HepG2 (cell line): ENCODE measurements around the gene VAMP5. TPM values are rescaled to one million over a fixed set of nuclear protein-coding genes. Genes with fewer than 3 reads are reported as not detected.
A peak's percentile ranks its signal among the peaks of the same experiment; 100 is the strongest.

ENCODE experiments used
- ATAC-seq: fragments of 200-7000 bp; cut with Tn5 transposase; 3 replicates; pipeline ENCODE4 v1.9.1; 2020; ENCODE audit warnings: mild to moderate bottlenecking, moderate library complexity
- BruUV-seq: library from RNA; stranded (reverse); fragments of 400-500 nt; replicated peaks from 2 replicates; lab custom pipeline; 2021; lab: Mats Ljungman, UMichigan
- CTCF ChIA-PET: fragments of 300-600 bp; formaldehyde crosslinking; extraction: SDS; loops from one replicate; lab custom pipeline; 2021; ENCODE audit warnings: low total read pairs, inconsistent platforms, low intra/inter-chr PET ratio; lab: Yijun Ruan, JAX
- POLR2A ChIA-PET: fragments of 350-600 bp; sonication (Branson Sonifier 250); formaldehyde crosslinking; loops from one replicate; lab custom pipeline; 2020; ENCODE audit warnings: antibody characterized with exemption, inconsistent platforms; lab: Yijun Ruan, JAX
- DNase-seq: peaks from one replicate; pipeline ENCODE4 v3.0.0-alpha.2; 2015; ENCODE audit warnings: low spot score
- FAIRE-seq: peaks from 3 replicates; lab custom pipeline; 2011; peaks lifted over from hg19 to GRCh38; lab: Jason Lieb, UNC
- H2AFZ ChIP-seq: one replicate; pipeline ENCODE4 v1.6.1; 2011; ENCODE audit warnings: low read length, inconsistent platforms
- H3K27ac ChIP-seq: fragments of 300-600 bp; 3 replicates; pipeline ENCODE4 v1.8.0; 2011; ENCODE audit warnings: mixed run types, mild to moderate bottlenecking, mixed read lengths, low read length, inconsistent platforms; ENCODE audit not compliant: insufficient read depth; ENCODE audit errors: extremely low read length
- H3K27me3 ChIP-seq, 2 experiments: fragments of 200-600 bp in 1 of 2; 2 replicates in 1 of 2; 3 replicates in 1 of 2; pipeline versions ENCODE4 v1.6.0 to v1.8.0; 2011; ENCODE audit warnings: low read length in 2 of 2, mild to moderate bottlenecking in 2 of 2, moderate library complexity in 2 of 2, inconsistent platforms in 1 of 2; ENCODE audit not compliant: insufficient read depth in 2 of 2, control insufficient read depth in 1 of 2
- H3K36me3 ChIP-seq, 2 experiments: fragments of 200-600 bp in 1 of 2; replicated peaks in 1 of 2; 2 replicates in 1 of 2; 3 replicates in 1 of 2; pipeline versions ENCODE4 v1.5.1 to v1.8.0; 2011; ENCODE audit warnings: low read length in 2 of 2, inconsistent platforms in 1 of 2; ENCODE audit not compliant: insufficient read depth in 2 of 2, control insufficient read depth in 1 of 2
- H3K4me1 ChIP-seq: 2 replicates; pipeline ENCODE4 v1.5.1; 2012; ENCODE audit warnings: low read length, inconsistent platforms; ENCODE audit not compliant: insufficient read depth
- H3K4me2 ChIP-seq: 2 replicates; pipeline ENCODE4 v1.6.0; 2011; ENCODE audit warnings: low read depth, low read length, inconsistent platforms
- H3K4me3 ChIP-seq, 3 experiments: fragments of 200-600 bp in 1 of 3; sonication (generic), shearing (Covaris generic) in 1 of 3; replicated peaks in 1 of 3; 2 replicates each; pipeline ENCODE4 v1.5.1; 2011 to 2016; ENCODE audit warnings: low read length in 3 of 3, inconsistent platforms in 2 of 3, low read depth in 2 of 3, mild to moderate bottlenecking in 2 of 3, control low read depth in 1 of 3, mixed read lengths in 1 of 3; ENCODE audit not compliant: insufficient read depth in 1 of 3
- H3K79me2 ChIP-seq: one replicate; pipeline ENCODE4 v1.6.1; 2011; ENCODE audit warnings: low read length, inconsistent platforms; ENCODE audit not compliant: insufficient read depth
- H3K9ac ChIP-seq: 2 replicates; pipeline ENCODE4 v1.6.0; 2011; ENCODE audit warnings: mild to moderate bottlenecking, low read depth, low read length, inconsistent platforms; ENCODE audit not compliant: insufficient read depth
- H3K9me3 ChIP-seq: 2 replicates; pipeline ENCODE4 v1.5.1; 2012; ENCODE audit warnings: mild to moderate bottlenecking, low read length
- H4K20me1 ChIP-seq: 2 replicates; pipeline ENCODE4 v1.6.0; 2011; ENCODE audit warnings: inconsistent platforms, mild to moderate bottlenecking, low read length, moderate library complexity; ENCODE audit not compliant: insufficient read depth
- AKAP8 ChIP-seq: sonication (generic); formaldehyde crosslinking; IDR thresholded peaks from 2 replicates; pipeline ENCODE4 v1.5.1; 2020; ENCODE audit warnings: mild to moderate bottlenecking, missing genetic modification reagents
- ATF4 ChIP-seq, 2 experiments: fragments of 450-650 bp in 1 of 2; sonication (generic) in 1 of 2; formaldehyde crosslinking; IDR thresholded peaks; 2 replicates each; pipeline versions ENCODE4 v1.5.0 to v1.8.0; 2020 to 2022; ENCODE audit warnings: mild to moderate bottlenecking in 1 of 2, missing genetic modification reagents in 1 of 2
- HMG20A ChIP-seq: IDR thresholded peaks from 2 replicates; pipeline ENCODE4 v1.6.1; 2016; ENCODE audit warnings: borderline replicate concordance
- IRX3 ChIP-seq: sonication (generic); formaldehyde crosslinking; IDR thresholded peaks from 2 replicates; pipeline ENCODE4 v1.8.1; 2023; ENCODE audit warnings: mild to moderate bottlenecking, low read depth, missing genetic modification reagents, borderline replicate concordance
- KDM5A ChIP-seq: fragments of 200-600 bp; sonication (generic); IDR thresholded peaks from 2 replicates; pipeline ENCODE4 v1.7.0; 2018; ENCODE audit warnings: antibody characterized with exemption, mild to moderate bottlenecking, low read length, borderline replicate concordance
- MAFG ChIP-seq: sonication (generic); formaldehyde crosslinking; IDR thresholded peaks from 2 replicates; pipeline ENCODE4 v1.5.1; 2020; ENCODE audit warnings: mild to moderate bottlenecking, missing genetic modification reagents
- NR2F6 ChIP-seq, 2 experiments: IDR thresholded peaks; 2 replicates each; pipeline ENCODE4 v1.6.1; 2016; ENCODE audit warnings: antibody characterized with exemption in 1 of 2, mild to moderate bottlenecking in 1 of 2
- PAF1 ChIP-seq: IDR thresholded peaks from 2 replicates; pipeline ENCODE4 v1.6.1; 2016; ENCODE audit warnings: missing genetic modification reagents, missing compliant biosample characterization
- POLR2A ChIP-seq, 2 experiments: IDR thresholded peaks; 2 replicates each; pipeline ENCODE4 v1.6.1; 2011; ENCODE audit warnings: low read depth in 2 of 2, low read length in 2 of 2, mild to moderate bottlenecking in 1 of 2, moderate library complexity in 1 of 2; ENCODE audit not compliant: insufficient read depth in 1 of 2
- POLR2G ChIP-seq: fragments of 200-400 bp; formaldehyde crosslinking; IDR thresholded peaks from 2 replicates; pipeline ENCODE4 v1.6.1; 2018; ENCODE audit warnings: mild to moderate bottlenecking, low read depth, low read length, moderate library complexity
- RCOR2 ChIP-seq: IDR thresholded peaks from 2 replicates; pipeline ENCODE4 v1.6.1; 2016; ENCODE audit warnings: missing biosample characterization, missing genetic modification reagents
- RXRA ChIP-seq: sonication (generic); formaldehyde crosslinking; IDR thresholded peaks from 2 replicates; pipeline ENCODE4 v1.5.1; 2020; ENCODE audit warnings: missing genetic modification reagents
- SAFB2 ChIP-seq: sonication (generic); formaldehyde crosslinking; IDR thresholded peaks from 2 replicates; pipeline ENCODE4 v1.5.1; 2020; ENCODE audit warnings: missing genetic modification reagents, low read depth, mild to moderate bottlenecking, borderline replicate concordance
- ZBTB4 ChIP-seq: sonication (generic); formaldehyde crosslinking; IDR thresholded peaks from 2 replicates; pipeline ENCODE4 v1.4.0; 2020; ENCODE audit warnings: missing genetic modification reagents, mild to moderate bottlenecking, borderline replicate concordance
- ZEB1 ChIP-seq: IDR thresholded peaks from 2 replicates; pipeline ENCODE4 v1.6.1; 2012; ENCODE audit warnings: mild to moderate bottlenecking, low read depth, inconsistent platforms; ENCODE audit not compliant: insufficient replicate concordance
- ZMYM3 ChIP-seq: sonication (generic); formaldehyde crosslinking; IDR thresholded peaks from 2 replicates; pipeline ENCODE4 v1.5.1; 2020; ENCODE audit warnings: mild to moderate bottlenecking, missing genetic modification reagents
- ZNF335 ChIP-seq: sonication (generic); formaldehyde crosslinking; IDR thresholded peaks from 2 replicates; pipeline ENCODE4 v1.4.0; 2020; ENCODE audit warnings: missing genetic modification reagents
- ZNF816 ChIP-seq: sonication (generic); formaldehyde crosslinking; IDR thresholded peaks from 2 replicates; pipeline ENCODE4 v1.8.0; 2022; ENCODE audit warnings: missing genetic modification reagents, mild to moderate bottlenecking, borderline replicate concordance
- WGBS: methylation state at CpG from one replicate; pipeline ENCODE4 v1.1.6; 2017; ENCODE audit warnings: low lambda C conversion rate; 5-methylcytosine and 5-hydroxymethylcytosine counted together
- in situ Hi-C: cut with HindIII; loops from 2 replicates; pipeline ENCODE4 v1.10.0; 2017; ENCODE audit warnings: low pct_unique_long_range_greater_than_20kb; ENCODE audit not compliant: extremely low pct_ligation_motif_present
- intact Hi-C: fragments of 100-400 bp; cut with micrococcal nuclease; formaldehyde crosslinking; loops from one replicate; pipeline ENCODE4 v1.10.0; 2022; ENCODE audit not compliant: unreplicated experiment
- polyA plus RNA-seq, 8 experiments: library from polyadenylated mRNA; depleted of rRNA in 3 of 8; stranded (reverse) in 7 of 8; unstranded in 1 of 8; fragments of >200 nt; fragmentation: Illumina TruSeq in 4 of 8; extraction: Trizol in 4 of 8; gene quantifications; 2 replicates each; pipeline versions ENCODE4 v1.2.1 to v1.2.3, GENCODE V29; 2011 to 2016; ENCODE audit warnings: low read depth in 4 of 8, missing spikeins in 1 of 8, mixed read lengths in 1 of 8; ENCODE audit not compliant: insufficient read depth in 1 of 8
- total RNA-seq, 5 experiments: library from RNA; depleted of rRNA; stranded (reverse); fragments of >200 nt; fragmentation: Illumina TruSeq; extraction: Trizol; gene quantifications; 2 replicates each; pipeline ENCODE4 v1.2.3, GENCODE V29; 2016; ENCODE audit warnings: low read depth in 1 of 5

VAMP5 gene
- total and polyA plus RNA-seq, 2 of the 13 experiments (the other 11 are each of a cell fraction or from before 2014, with no cell fraction given), result 7.2 to 56.7 TPM

GRCh38 chr2:85539361-85540132, 44.7 kb upstream of the VAMP5 start (continued):
- TF ChIP-seq ZBTB4 (CRISPR knock-in tag), result peak; percentile 23; the same call in 1 of the 2 replicates
- no peak; the same call in none of the 2 replicates for TF ChIP-seq RXRA
- TF ChIP-seq NR2F6 (IDR thresholded peaks at IDR 0.05), result no peak
- no peak; the same call in 1 of the 2 replicates for TF ChIP-seq NR2F6 (CRISPR knock-in tag; IDR thresholded peaks at IDR 0.05)
- TF ChIP-seq, all 625 proteins: peak for 294

GRCh38 chr2:85540133-85540648, 44.0 kb upstream of the VAMP5 start:
- CTCF ChIA-PET, result no interaction called here
- H3K27me3 ChIP-seq, result no peaks in the 10 kb centered on the region; a peak in 1 of 5 replicates
- FAIRE-seq (no peak), DNase-seq (no peak), ATAC-seq (no peak)
- POLR2A ChIA-PET, result interaction anchor here (0.8 to 11.7 kb wide), 30 partner anchors 9 to 231 kb away, joined by 3 to 445 read pairs (median 14); partner anchors contain the start of genes C2orf68, ELMOD3, GGCX and RETSAT
- in situ Hi-C loops (no loop called here), intact Hi-C loops (no loop called here)
- peak overlapping the region; percentile 99 for H3K9ac ChIP-seq
- peak overlapping the region; percentile 81 to 96 (median 95) for H3K4me3 ChIP-seq
- H3K4me1 ChIP-seq, result peaks cover 44% of the 10 kb centered on the region
- BruUV-seq, result TSS peak; percentile 39
- H3K36me3 ChIP-seq, result peaks cover 13 to 48% of the 10 kb centered on the region in 2 experiments; a peak in 4 of 5 replicates
- H4K20me1 ChIP-seq, result peaks cover 38% of the 10 kb centered on the region
- no peaks in the 10 kb centered on the region for H3K9me3 ChIP-seq
- H3K79me2 ChIP-seq, result peaks cover 53% of the 10 kb centered on the region
- peak overlapping the region; percentile 91 for H3K4me2 ChIP-seq
- peak overlapping the region; percentile 99 for H3K27ac ChIP-seq
- H2AFZ ChIP-seq, result no peak overlapping the region
- 3% methylated on average over 11 of the region's 11 CpGs for WGBS
- TF ChIP-seq HMG20A (CRISPR knock-in tag) (0 out of 2 replicates have a peak, but pooled peaks have one; percentile 4), POLR2G (peak; percentile 53; the same call in 1 of the 2 replicates), MAFG (CRISPR knock-in tag) (0 out of 2 replicates have a peak, but pooled peaks have one; percentile 17), AKAP8 (peak; percentile 32; the same call in 1 of the 2 replicates), SAFB2 (0 out of 2 replicates have a peak, but pooled peaks have one; percentile 3), RCOR2 (0 out of 2 replicates have a peak, but pooled peaks have one; percentile 9), ZNF816 (CRISPR knock-in tag) (no peak), ATF4 (CRISPR knock-in tag; IDR thresholded peaks at IDR 0.05) (0 out of 4 replicates have a peak, but pooled peaks of 1 of the 2 experiments have one; percentile 3), ZEB1 (no peak), POLR2A (IDR thresholded peaks at IDR 0.05; ENCODE audit: insufficient read depth in 1 of 2, low read depth in 2 of 2, low read length in 2 of 2) (peak in 1 of 2 experiments; percentile 61; a peak in 1 of 4 replicates), PAF1 (CRISPR knock-in tag) (peak; percentile 3; the same call in 1 of the 2 replicates), IRX3 (CRISPR knock-in tag) (no peak), ZMYM3 (CRISPR knock-in tag) (no peak), KDM5A (peak; percentile 6), ZNF335 (CRISPR knock-in tag) (0 out of 2 replicates have a peak, but pooled peaks have one; percentile 13)
